DMS53 (cell line): ENCODE data around the gene ATP13A3.
A peak's percentile ranks its signal among the peaks of the same experiment; 100 is the strongest.
"Not testable (repeated sequence)": the region's sequence is repeated elsewhere in the genome, so short reads cannot be mapped to it uniquely, and the experiment has no call there.

Experiments
- DNase-seq: peaks from one replicate; lab custom pipeline; 2025; lab: John Stamatoyannopoulos, UW

ATP13A3 gene

GRCh38 chr3:194499516-194499915 is 12.7 kb upstream of the ATP13A3 start:
- DNase-seq, result not testable (repeated sequence)

DNA sequence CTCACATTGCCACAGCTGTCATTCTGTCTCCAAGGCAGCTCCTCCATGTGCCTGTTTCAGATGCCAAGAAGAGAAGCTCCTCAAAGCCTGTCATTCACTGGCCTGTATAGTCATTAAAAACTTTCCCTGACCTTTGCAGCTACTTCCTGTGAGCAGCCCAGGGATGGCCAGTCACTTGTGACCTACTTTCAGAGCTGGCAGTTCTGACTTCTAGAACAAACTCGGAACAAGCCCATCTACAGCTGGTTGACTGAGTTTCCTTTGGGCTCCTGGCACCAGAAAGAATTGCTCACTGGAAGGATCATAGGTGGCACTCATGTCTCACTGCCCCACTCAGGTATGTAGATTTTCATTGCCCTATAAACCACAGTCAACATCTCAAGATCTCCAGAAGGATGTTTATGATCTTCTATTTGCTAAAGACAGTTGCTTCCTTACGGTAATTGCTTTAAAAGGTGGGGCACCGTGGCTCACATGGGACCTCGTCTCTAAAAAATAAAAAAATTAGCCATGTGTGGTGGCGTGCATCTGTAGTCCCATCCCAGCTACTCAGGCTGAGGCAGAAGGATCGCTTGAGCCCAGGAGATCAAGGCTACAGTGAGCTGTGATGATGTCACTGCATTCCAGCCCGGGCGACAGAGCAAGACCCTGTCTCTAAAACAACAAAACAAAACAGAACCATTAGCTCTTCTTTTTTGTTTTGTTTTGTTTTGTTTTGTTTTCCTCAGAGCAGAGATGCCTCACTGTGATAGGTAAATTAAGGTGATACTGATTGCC is 11.2 kb upstream of the ATP13A3 start:
- DNase-seq, result no peak

DNA sequence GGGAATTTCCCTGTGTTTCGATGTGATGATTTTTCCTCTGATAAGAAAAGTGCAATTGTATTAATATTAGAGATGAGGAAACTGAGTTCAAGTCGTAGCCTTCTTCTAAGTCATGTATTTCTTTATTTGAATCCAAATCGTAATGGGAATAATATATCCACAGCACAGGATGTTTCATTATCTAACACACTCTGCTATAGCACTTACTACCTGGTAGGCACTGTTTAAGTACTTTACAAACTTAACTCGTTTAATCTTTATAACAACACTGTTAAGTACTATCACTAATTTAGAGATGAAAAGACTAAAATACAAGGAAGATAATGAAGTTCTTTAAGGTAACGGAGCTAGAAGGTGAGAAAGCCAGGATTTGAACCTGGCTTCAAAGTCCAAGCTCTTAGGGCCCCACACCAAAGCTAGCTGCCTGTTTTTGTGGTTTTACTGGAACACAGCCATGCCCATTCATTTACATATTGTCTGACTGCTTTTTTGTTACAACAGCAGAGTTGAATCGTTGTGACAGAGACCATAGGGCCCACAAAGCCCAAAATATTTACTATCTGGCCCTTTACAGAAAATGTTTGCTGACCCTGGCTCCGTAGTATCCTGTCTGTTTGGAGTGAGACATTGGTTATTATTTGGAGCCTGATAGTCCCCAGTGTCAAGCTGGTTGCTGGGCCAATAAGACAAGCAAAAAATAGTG is 9.6 kb upstream of the ATP13A3 start:
- no peak for DNase-seq

- no peak for DNase-seq
These were observed 8.2 kb upstream of the ATP13A3 start for GRCh38 chr3:194494951-194495374.

GRCh38 chr3:194493995-194494927 is 7.5 kb upstream of the ATP13A3 start:
- not testable (repeated sequence) for DNase-seq

DNA sequence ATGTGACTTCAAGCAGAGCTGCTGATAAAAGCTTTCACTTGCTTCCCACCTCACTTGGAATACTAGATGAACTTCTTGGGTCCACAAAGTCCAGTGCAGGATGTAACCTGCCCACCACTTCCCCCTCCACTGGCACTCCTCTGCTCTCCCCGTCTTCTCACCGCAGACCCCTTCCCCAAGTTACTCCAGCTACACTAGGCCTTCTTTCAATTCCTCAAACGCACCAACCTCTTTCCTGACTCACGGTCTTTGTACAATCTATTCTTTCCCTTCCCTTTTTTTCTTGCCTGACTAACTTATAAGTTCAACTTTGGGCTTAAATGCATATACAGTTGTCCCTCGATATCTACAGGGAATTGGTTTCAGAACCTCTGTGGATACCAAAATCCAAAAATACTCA is 5.2 kb upstream of the ATP13A3 start:
- DNase-seq, result no peak

DNA sequence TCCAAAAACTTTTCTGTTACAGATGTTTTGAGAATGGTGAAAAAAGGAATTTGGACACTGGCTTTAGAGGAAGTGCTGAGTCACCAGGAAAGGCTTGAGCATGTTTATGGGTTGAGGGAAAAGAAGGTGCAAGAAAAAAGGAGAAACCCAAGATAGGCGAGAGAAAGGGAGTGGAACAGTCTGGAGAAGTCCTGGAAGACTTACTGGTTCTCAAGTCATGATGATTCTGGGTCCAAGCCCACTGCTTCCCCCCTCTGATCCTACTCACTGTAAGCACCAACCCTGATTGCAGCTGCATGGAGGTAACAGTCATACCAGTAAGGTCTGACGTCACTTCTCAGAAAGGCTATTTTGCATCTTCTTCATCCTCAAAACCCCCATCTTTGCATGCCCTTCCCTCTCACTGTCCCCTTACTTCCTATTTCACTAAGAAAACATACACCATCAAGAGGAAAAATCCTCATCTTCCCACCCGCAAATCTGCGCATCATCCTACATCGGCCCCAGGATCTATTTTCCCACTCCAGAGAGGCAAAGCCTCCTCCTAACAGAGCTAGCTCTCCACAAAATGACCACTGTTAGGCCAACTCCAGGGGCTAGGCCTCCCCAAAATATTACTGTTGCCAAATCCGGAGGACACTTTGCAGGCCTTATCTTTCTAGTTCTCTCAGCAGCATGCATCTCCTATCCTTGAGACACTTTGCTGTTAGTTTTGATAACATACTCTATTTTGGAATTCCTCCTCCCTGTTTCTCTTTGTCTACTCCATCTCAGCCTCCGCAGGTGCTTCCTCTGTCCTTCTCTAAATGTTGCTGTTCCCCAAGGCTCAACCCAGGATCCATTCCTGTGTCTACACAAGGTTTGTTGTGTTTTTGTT is 3.2 kb upstream of the ATP13A3 start:
- DNase-seq, result no peak

DNA sequence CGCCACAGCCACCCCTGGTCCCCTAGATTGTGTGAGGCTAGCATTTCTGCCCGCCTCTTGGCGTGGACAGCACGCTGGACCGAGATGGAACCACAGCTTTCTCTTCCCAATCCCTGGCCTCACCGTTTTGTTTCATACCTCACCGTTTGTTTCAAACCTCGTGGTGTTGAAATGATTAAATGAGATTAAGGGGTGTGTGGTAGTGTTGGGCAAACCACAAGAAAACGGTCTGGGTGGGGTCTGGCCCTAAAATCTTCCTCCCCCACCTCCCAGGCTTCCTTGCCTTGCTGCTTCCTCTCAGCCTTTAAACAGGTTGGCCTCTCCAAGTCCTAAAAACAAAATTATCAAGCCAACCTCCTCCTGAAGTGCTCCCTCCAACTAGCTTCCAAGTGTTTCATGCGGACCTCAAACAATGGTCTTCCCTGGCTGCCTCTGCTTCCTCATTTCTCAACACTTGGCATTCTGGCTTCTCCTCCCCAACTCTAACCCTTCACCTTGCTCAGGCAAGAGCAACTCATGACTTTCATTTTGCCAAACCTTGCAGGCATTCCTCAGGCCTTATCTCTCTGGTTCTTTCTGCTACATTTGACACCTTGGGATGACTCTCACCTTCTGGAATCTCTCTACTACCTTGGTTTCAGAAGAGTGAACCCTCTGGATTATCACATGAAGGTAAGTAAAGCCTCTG is 1.4 kb upstream of the ATP13A3 start:
- no peak for DNase-seq

GRCh38 chr3:194487289-194488054 is 670 bp upstream of the ATP13A3 start:
- DNase-seq, result peak; percentile 76

DNA sequence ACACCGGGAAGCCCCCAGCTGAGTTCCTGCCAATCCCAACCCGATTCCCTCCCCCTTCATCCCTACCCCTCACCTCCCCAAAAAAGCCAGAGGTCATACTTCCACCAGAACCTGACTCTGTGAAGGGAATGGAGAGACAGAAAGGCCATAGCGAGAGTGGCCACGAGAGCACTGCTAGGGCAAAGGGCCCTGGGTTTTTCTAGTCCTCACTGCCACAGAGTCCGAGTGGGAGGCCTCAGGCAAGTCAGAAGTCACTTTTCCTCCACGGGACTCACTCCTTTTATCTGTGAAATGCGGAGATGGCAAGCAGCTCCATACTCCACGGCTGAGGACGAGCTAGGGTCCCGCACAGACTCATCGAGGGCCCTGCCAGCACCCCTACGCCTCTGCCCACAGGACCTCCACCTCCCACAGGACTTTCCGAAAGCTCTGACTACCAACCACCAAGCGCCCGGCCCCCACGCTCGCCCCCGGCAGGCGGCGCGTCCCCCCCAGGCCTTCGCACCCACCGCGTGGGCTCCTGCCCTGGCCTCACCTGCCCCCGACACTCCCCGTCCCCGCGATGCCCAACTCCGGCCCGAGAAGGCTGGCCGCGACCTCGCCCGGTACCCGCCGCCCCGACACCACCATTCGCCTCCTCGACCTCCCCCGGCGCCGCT is 792 bp downstream of the ATP13A3 start:
- DNase-seq, result peak; percentile 48

- peak; percentile 46 for DNase-seq
These were observed 1.3 kb downstream of the ATP13A3 start for GRCh38 chr3:194485468-194485880.

GRCh38 chr3:194484614-194485013 is 2.2 kb downstream of the ATP13A3 start:
- no peak for DNase-seq

DNA sequence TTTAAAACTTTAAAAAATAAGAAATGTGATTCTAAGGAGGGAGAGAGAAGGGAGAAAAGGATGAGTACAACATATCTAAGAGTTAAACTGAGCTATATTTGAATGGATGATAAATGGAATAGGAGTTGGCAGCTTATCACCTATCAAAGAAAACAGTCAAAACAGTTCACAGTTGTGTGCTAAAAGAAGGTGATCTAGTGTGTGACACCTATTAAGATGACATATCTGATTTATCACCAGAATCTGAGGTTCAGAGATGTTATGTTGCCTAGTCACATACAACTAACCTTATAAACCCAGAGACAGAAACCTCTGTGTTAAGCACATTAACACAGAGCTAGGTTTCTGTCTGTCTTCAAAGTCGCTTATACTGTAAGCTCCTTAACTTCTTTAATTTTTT is 3.0 kb downstream of the ATP13A3 start:
- DNase-seq, result no peak

GRCh38 chr3:194482830-194483229 is 4.0 kb downstream of the ATP13A3 start:
- DNase-seq, result not testable (repeated sequence)

DNA sequence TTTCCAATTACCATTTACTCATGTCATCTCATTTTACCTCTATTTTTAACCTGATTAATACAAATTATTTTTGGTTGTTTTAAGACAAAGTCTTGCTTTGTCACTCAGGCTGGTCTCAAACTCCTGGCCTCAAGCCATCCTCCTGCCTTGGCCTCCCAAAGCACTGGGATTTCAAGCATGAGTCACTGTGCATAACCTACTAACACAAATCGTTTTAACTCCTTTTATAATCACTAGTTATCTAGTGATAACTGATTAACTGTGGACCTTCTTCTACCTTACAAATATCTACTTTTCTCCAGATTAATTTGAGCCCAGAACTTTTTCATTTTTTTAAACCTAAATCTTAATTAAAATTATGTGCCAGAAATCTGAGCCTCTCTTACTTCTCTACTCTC is 4.6 kb downstream of the ATP13A3 start:
- no peak for DNase-seq

GRCh38 chr3:194481525-194482195 is 5.1 kb downstream of the ATP13A3 start:
- peak; percentile 6 for DNase-seq

DNA sequence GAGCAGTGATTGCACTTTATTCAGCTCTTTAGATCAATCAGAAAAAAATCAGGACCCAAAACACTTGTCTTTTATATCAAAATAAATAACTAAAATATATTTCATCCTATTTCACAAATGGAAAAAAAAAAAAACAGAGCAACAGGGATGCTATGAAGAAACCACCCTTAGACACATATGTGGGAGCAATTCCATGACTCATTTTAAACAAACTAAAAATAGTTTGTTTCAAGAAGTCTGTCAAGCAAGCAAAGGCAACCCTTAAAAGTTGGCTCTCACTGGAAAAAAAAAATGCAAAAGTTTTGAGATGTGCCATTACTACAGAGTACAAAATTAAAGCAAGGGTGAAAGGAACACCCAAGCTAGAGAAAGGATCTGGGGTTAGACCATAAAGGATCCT is 5.7 kb downstream of the ATP13A3 start:
- DNase-seq, result no peak

GRCh38 chr3:194476784-194477183 is 10.0 kb downstream of the ATP13A3 start:
- no peak for DNase-seq

GRCh38 chr3:194475978-194476377 is 10.8 kb downstream of the ATP13A3 start:
- no peak for DNase-seq
